Rectal smooth muscle tissue (tissue), 1 donor: ENCODE data around the gene EPB41L4A.

Experiments
- H3K27ac ChIP-seq: one replicate; pipeline ENCODE4 v1.7.0; 2013; ENCODE audit warnings: low read depth, low read length, inconsistent platforms
- H3K27me3 ChIP-seq: one replicate; pipeline ENCODE4 v1.7.0; 2013; ENCODE audit warnings: low read length; ENCODE audit not compliant: control insufficient read depth, insufficient read depth
- H3K36me3 ChIP-seq: one replicate; pipeline ENCODE4 v1.7.0; 2013; ENCODE audit warnings: low read length; ENCODE audit not compliant: control insufficient read depth, insufficient read depth
- H3K4me1 ChIP-seq: one replicate; pipeline ENCODE4 v1.7.0; 2013; ENCODE audit warnings: low read length; ENCODE audit not compliant: control insufficient read depth, insufficient read depth
- H3K4me3 ChIP-seq: one replicate; pipeline ENCODE4 v1.7.0; 2013; ENCODE audit warnings: low read length
- H3K9ac ChIP-seq: one replicate; pipeline ENCODE4 v1.7.0; 2013; ENCODE audit warnings: low read length

The EPB41L4A gene

DNA sequence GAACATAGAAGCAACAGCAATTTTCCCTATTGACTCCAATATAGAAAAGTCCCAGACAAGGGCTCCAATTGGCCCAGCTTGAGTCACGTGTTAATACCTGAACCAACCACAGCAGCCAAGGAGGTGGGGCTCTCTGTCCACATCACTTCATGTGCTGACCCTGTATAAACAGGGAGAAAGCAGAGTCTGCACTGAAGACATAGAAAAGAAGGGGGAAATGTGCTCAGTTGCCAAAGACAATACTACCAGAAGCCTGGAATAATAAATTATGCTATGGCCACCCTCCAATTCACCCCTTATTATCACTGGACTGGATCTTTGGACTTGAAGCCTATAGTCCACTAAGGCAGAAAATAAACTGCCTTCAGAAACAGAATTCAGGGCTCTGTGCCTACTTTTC lies 275.4 kb downstream of the EPB41L4A start:
- Histone ChIP-seq H3K27ac (no peak overlapping the region), H3K9ac (no peak overlapping the region)

DNA sequence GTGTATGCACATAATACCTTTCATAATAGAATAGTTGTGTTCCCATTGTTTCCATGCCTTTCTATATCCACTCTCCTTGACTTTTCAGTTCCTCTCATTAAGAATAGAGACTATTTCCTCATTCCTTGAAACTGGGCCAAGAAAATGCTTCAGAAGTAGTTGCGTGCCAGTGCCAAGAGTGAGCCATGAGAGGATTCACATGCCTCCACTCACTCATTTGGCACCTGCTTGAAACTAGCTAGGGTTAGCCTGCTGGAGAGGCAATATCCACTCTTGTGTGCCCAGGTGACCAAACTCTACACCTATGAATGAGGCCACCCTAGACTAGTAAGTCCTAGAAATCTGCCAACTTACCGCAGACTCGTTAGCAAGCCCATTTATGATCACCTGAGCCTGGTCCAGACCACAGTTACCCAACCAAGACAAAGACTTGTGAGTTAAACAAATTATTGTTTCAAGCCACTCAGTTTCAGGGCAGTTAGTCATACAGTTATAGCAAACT lies 276.3 kb downstream of the EPB41L4A start:
- no peaks in the 10 kb centered on the region for H3K36me3 ChIP-seq
- no peak overlapping the region for H3K27ac ChIP-seq
- H3K4me1 ChIP-seq, result no peaks in the 10 kb centered on the region
- no peak overlapping the region for H3K9ac ChIP-seq
- H3K27me3 ChIP-seq, result no peaks in the 10 kb centered on the region
- no peak overlapping the region for H3K4me3 ChIP-seq

More for the DNA sequence above, 275.4 kb downstream of the EPB41L4A start:
- H3K27me3 ChIP-seq, result no peaks in the 10 kb centered on the region
- no peaks in the 10 kb centered on the region for H3K36me3 ChIP-seq
- no peak overlapping the region for H3K4me3 ChIP-seq
- no peaks in the 10 kb centered on the region for H3K4me1 ChIP-seq

DNA sequence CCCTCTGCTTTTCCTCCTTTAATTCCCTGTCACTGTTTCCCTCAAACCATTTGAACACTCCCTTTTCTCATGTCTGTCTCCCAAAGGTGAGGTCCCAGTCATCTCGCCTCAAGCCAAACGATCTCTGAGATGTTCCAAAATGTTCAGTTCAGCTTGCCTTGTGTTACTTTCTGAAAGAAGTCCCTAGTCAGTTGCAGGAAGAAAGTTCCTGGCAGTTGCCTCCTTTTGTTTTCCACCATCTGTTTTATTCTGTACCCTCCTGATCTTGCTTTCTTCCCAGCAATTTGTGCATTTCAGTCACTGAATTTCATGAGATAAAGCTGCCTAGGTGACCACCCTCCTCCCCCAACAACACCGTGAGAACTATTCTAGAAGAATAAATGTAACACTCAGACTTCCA lies 277.5 kb downstream of the EPB41L4A start:
- H3K9ac ChIP-seq, result no peak overlapping the region
- H3K4me1 ChIP-seq, result no peaks in the 10 kb centered on the region
- no peaks in the 10 kb centered on the region for H3K36me3 ChIP-seq
- no peak overlapping the region for H3K4me3 ChIP-seq
- H3K27me3 ChIP-seq, result no peaks in the 10 kb centered on the region
- no peak overlapping the region for H3K27ac ChIP-seq

DNA sequence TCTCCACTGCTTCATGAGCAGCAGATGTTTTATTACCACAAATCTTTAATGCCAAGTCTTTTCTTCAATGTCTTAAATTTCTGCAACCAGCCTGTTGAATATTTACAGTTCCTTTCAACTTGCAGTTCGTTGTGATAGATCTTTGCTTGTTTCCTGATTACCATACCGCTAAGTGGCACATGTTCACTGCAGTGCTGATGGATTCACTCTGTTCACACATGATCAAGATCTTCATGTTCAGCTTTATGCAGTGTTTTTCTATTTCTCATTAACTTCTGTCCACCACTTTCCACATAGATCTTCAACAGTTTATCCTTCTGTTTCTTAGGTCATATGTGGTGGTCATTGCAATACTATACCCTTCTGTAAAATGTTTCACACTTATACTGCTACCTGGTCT lies 280.6 kb downstream of the EPB41L4A start:
- H3K9ac ChIP-seq, result no peak overlapping the region
- H3K36me3 ChIP-seq, result no peaks in the 10 kb centered on the region
- no peak overlapping the region for H3K4me3 ChIP-seq
- H3K4me1 ChIP-seq, result no peaks in the 10 kb centered on the region
- no peaks in the 10 kb centered on the region for H3K27me3 ChIP-seq
- H3K27ac ChIP-seq, result no peak overlapping the region

DNA sequence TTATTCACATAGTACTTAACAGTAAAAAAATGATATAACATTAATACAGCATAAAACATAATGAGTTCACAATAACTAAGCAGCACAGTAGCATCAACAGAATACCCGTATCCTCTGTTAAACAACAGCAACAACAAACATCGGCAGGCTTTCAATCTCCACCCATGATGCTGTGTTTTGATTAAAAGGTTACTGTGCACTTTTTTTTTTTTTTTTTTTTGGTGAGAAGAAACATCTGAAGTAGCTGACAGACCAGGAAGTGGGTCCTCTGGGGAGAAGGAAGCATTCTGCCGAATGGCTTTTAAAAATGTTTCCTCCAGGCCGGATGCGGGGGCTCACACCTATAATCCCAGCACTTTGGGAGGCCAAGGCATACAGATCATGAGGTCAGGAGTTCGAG lies 282.3 kb downstream of the EPB41L4A start:
- Histone ChIP-seq H3K27me3 (no peaks in the 10 kb centered on the region), H3K27ac (no peak overlapping the region), H3K4me1 (no peaks in the 10 kb centered on the region), H3K36me3 (no peaks in the 10 kb centered on the region), H3K4me3 (no peak overlapping the region), H3K9ac (no peak overlapping the region)

DNA sequence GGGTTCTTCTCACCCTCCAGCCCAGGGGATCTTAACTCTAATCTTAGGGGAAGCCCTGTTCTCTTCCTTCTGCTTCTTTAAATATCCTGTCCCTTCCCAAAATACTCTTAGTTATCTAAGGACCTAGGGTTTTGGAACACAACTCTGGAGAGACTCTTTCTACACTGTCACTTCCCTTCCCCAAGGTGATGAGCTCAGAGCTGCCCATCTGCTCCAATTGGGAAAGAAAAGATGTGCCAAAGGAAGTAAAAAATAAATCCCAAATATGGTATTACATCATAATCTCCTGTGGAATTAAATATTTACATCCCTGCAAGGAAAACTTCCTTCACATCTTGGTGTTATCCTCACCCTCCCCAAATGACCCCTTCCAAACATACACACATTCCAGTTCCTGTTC lies 291.2 kb downstream of the EPB41L4A start:
- Histone ChIP-seq H3K27ac (no peak overlapping the region), H3K27me3 (no peaks in the 10 kb centered on the region), H3K36me3 (no peaks in the 10 kb centered on the region), H3K4me3 (no peak overlapping the region), H3K4me1 (no peaks in the 10 kb centered on the region), H3K9ac (no peak overlapping the region)

DNA sequence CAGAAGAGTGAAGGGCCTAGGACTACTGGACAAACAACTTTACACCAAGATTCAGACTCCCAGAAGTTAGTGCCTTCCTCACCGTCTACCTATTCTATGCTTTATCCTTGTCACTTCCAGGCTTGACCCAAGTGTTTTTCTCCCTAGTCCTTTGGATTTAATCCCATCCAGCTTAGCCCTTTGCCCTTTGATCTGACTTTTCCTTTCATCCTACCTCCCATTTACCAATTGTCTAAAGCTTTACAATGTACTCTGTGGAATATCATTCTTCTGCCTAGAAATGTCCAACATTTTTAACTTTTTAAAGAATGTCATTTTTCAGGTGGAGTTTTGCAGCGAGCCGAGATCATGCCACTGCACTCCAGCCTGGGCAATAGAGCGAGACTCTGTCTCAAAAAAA lies 292.1 kb downstream of the EPB41L4A start:
- no peak overlapping the region for H3K27ac ChIP-seq
- no peak overlapping the region for H3K9ac ChIP-seq
- no peaks in the 10 kb centered on the region for H3K27me3 ChIP-seq
- H3K4me1 ChIP-seq, result no peaks in the 10 kb centered on the region
- H3K4me3 ChIP-seq, result no peak overlapping the region
- no peaks in the 10 kb centered on the region for H3K36me3 ChIP-seq

DNA sequence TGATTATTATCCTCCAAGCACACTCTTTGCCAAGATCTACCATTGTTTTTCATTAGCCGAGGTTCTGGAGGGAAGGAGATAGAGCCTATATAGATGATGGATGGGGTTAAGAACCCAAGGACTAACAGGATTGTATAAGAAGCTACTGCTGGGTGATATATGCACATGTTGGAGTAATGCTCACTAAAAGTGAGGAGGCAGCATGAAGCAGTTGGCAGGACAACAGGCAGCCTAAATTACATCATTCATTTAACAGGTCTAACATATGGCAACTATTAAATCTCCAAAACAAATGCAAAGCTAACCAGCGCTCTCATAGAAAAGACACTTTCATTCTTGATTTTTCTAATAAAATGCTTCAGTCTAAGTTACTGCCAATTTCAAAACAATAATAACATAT lies 293.2 kb downstream of the EPB41L4A start:
- Histone ChIP-seq H3K9ac (no peak overlapping the region), H3K4me3 (no peak overlapping the region), H3K36me3 (no peaks in the 10 kb centered on the region), H3K27ac (no peak overlapping the region), H3K27me3 (no peaks in the 10 kb centered on the region), H3K4me1 (no peaks in the 10 kb centered on the region)

DNA sequence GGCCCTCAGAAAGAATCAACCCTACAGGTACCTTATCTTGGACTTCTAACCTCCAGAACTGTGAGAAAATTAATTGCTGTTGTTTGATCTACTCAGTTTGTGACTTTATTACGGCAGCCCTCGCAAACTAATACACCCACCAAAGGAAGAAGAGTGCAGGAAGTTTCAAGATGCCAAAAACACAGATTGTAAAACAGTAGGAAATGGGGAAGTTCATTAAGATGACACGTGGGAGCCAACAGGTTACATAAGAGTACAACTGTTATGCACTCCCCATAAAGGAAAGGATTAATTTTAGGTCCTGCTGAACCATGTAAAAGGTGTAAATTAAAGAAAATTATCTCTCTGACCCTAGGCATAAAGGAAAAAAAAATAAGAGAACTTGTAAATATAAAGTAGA lies 294.3 kb downstream of the EPB41L4A start:
- Histone ChIP-seq H3K36me3 (no peaks in the 10 kb centered on the region), H3K4me3 (no peak overlapping the region), H3K27me3 (no peaks in the 10 kb centered on the region), H3K9ac (no peak overlapping the region), H3K27ac (no peak overlapping the region), H3K4me1 (no peaks in the 10 kb centered on the region)

DNA sequence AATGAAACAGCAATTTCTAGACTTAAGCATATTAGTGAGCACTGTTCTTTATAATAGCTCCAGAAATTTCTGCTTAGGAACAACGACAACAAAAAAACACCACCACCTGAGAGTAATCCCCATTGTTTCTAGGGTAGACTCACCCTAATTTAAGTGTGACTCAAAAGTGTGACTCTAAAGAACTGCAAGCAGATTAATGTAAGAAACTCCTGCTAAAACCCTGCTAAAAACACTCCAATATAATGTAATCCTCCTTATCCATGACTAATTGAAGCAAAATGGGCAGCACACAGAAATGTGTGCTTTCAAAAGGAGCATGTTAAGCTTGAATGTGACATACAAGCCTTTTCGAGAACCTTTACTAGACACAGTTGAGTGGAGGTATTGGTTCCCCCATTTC lies 296.0 kb downstream of the EPB41L4A start:
- Histone ChIP-seq H3K4me1 (no peaks in the 10 kb centered on the region), H3K36me3 (no peaks in the 10 kb centered on the region), H3K4me3 (no peak overlapping the region), H3K27me3 (no peaks in the 10 kb centered on the region), H3K9ac (no peak overlapping the region), H3K27ac (no peak overlapping the region)

DNA sequence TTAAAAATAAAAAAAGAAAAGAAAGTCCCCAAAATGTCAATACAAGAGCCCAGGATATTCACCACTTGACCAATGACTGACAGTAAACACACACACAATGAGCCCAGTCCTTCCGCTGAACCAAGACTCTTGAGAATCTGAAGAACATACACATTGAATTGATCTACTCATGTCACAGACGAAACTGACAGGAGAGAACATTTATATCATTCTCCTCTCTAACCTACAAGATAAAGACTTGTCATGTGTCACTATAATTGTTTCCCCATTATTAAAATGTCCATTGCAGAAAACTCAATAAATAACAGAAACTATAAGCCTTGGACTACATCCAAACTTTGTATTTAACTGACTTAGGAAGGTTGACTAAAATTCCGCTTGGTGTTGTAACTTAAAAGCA lies 296.7 kb downstream of the EPB41L4A start:
- H3K27me3 ChIP-seq, result no peaks in the 10 kb centered on the region
- no peaks in the 10 kb centered on the region for H3K36me3 ChIP-seq
- H3K9ac ChIP-seq, result no peak overlapping the region
- H3K4me3 ChIP-seq, result no peak overlapping the region
- no peak overlapping the region for H3K27ac ChIP-seq
- no peaks in the 10 kb centered on the region for H3K4me1 ChIP-seq

DNA sequence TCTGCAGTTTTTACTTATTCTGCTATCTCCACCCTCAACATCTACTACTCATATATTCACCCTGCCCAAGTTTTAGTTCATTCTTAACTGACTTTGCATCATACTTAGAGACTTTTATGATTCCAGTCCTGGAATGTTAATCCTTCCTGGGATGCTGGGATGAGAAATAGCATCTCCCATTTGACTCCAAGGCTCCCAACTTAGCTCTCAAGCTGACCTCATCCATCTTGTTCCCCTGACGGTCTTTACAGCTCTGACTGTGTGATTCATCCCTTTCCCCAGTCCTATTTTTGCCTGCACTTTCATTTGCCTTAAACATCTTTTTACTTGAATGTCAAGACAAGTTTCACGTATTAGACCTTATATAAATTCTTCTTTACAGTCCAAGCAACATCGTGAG lies 297.8 kb downstream of the EPB41L4A start:
- no peak overlapping the region for H3K4me3 ChIP-seq
- no peak overlapping the region for H3K27ac ChIP-seq
- H3K4me1 ChIP-seq, result no peaks in the 10 kb centered on the region
- no peaks in the 10 kb centered on the region for H3K36me3 ChIP-seq
- H3K27me3 ChIP-seq, result no peaks in the 10 kb centered on the region
- H3K9ac ChIP-seq, result no peak overlapping the region

DNA sequence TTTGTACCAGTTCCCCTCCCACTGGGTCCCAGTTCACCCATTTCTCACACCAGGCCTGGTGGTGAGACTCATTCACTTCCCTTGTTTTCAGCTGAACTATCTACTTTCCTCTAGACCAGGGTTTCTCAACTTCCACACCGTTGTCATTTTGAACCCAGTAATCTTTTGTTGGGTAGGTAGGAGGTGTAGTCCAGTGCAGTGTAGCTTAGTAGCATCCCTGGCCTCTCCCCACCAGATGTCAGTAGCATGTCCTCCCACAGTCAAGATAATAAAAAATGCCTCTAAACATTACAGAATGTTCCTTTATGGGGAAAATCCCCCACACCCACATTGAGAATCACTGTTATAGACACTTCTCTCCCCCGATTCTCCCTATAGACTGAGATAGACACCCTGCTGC lies 299.1 kb downstream of the EPB41L4A start:
- Histone ChIP-seq H3K27me3 (no peaks in the 10 kb centered on the region), H3K9ac (no peak overlapping the region), H3K27ac (no peak overlapping the region), H3K36me3 (no peaks in the 10 kb centered on the region), H3K4me3 (no peak overlapping the region), H3K4me1 (no peaks in the 10 kb centered on the region)
